ENCODE results near the gene ITPR2.

Gene ITPR2

GRCh38 chr12:26551385-26551784, 281.6 kb downstream of the ITPR2 start:
- H3K27me3 ChIP-seq (ENCODE audit: insufficient read depth, low read length, poor library complexity, severe bottlenecking), result no peaks in the 10 kb centered on the region
- H3K9ac ChIP-seq (ENCODE audit: low read depth, low read length, poor library complexity, severe bottlenecking), result no peak overlapping the region
- no peaks in the 10 kb centered on the region for H3K79me2 ChIP-seq (ENCODE audit: insufficient read depth, low read length)
- H2AFZ ChIP-seq (ENCODE audit: low read length), result no peak overlapping the region
- no peaks in the 10 kb centered on the region for H3K9me3 ChIP-seq (ENCODE audit: insufficient read depth, low read depth, low read length)
- H3F3A ChIP-seq (ENCODE audit: low read depth), result no peaks in the 10 kb centered on the region
- H3K9me2 ChIP-seq (replicated peaks; ENCODE audit: low read depth, low read length), result no peaks in the 10 kb centered on the region
- H3K4me3 ChIP-seq (ENCODE audit: low read length, poor library complexity, severe bottlenecking), result no peak overlapping the region
- H3K4me2 ChIP-seq (ENCODE audit: low read depth, low read length, poor library complexity, severe bottlenecking), result no peak overlapping the region
- peaks cover 12% of the 10 kb centered on the region; the same call in 1 of the 2 replicates for H3K36me3 ChIP-seq (ENCODE audit: insufficient read depth, low read length)
- no peaks in the 10 kb centered on the region for H4K20me1 ChIP-seq (ENCODE audit: insufficient read depth, low read length, poor library complexity, severe bottlenecking)
- H3K4me1 ChIP-seq (ENCODE audit: insufficient read depth, low read length, poor library complexity, severe bottlenecking), result no peaks in the 10 kb centered on the region
- TF ChIP-seq EZH2phosphoT487 (IDR thresholded peaks at IDR 0.05; ENCODE audit: borderline replicate concordance), result no peak
- no peak for TF ChIP-seq CTCF (conservative IDR thresholded peaks at IDR 0.05; ENCODE audit: low read length)

- Histone ChIP-seq H4K20me1 (ENCODE audit: insufficient read depth, low read length, poor library complexity, severe bottlenecking) (no peaks in the 10 kb centered on the region), H3K79me2 (ENCODE audit: insufficient read depth, low read length) (no peaks in the 10 kb centered on the region), H3K4me2 (ENCODE audit: low read depth, low read length, poor library complexity, severe bottlenecking) (no peak overlapping the region), H3K4me3 (ENCODE audit: low read length, poor library complexity, severe bottlenecking) (no peak overlapping the region), H3K4me1 (ENCODE audit: insufficient read depth, low read length, poor library complexity, severe bottlenecking) (no peaks in the 10 kb centered on the region), H2AFZ (ENCODE audit: low read length) (no peak overlapping the region), H3K9me2 (replicated peaks; ENCODE audit: low read depth, low read length) (no peaks in the 10 kb centered on the region), H3F3A (ENCODE audit: low read depth) (no peaks in the 10 kb centered on the region), H3K9me3 (ENCODE audit: insufficient read depth, low read depth, low read length) (no peaks in the 10 kb centered on the region), H3K9ac (ENCODE audit: low read depth, low read length, poor library complexity, severe bottlenecking) (no peak overlapping the region), H3K27me3 (ENCODE audit: insufficient read depth, low read length, poor library complexity, severe bottlenecking) (no peaks in the 10 kb centered on the region), H3K36me3 (ENCODE audit: insufficient read depth, low read length) (no peaks in the 10 kb centered on the region; the same call in 1 of the 2 replicates)
- TF ChIP-seq EZH2phosphoT487 (IDR thresholded peaks at IDR 0.05; ENCODE audit: borderline replicate concordance), result no peak
- no peak for TF ChIP-seq CTCF (conservative IDR thresholded peaks at IDR 0.05; ENCODE audit: low read length)
These were observed 284.8 kb downstream of the ITPR2 start for GRCh38 chr12:26548227-26548626.

DNA sequence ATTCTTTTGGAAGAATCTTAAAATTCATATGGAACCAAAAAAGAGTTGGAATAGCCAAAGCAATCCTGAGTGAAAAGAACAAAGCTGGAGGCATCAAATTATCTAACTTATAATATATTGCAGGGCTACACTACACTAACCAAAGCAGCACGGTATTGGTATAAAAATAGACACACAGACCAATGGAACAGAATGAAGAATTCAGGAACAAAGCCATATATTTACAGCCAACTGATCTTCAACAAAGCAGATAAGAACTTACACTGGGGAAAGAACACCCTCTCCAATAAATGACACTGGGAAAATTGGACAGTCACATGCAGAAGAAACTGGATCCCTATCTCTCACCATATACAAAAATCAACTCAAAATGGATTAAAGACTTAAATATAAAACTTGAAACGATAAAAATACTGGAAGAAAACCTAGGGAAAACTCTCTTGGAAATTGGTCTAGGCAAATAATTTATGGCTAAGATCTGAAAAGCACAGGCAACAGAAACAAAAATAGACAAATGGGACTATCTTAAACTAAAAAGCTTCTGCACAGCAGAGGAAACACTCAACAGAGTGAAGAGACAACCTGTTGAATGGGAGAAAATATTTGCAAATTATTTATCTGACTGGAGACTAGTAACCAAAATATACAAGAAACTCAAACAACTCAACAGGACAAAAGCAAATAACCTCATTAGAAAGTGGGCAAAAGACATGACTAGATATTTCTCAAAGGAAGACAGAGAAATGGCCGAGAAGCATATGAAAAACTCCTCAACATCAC, 286.3 kb downstream of the ITPR2 start:
- Histone ChIP-seq H3F3A (ENCODE audit: low read depth) (no peaks in the 10 kb centered on the region), H3K9me3 (ENCODE audit: insufficient read depth, low read depth, low read length) (no peaks in the 10 kb centered on the region), H3K9me2 (replicated peaks; ENCODE audit: low read depth, low read length) (no peaks in the 10 kb centered on the region), H2AFZ (ENCODE audit: low read length) (no peak overlapping the region), H3K4me1 (ENCODE audit: insufficient read depth, low read length, poor library complexity, severe bottlenecking) (no peaks in the 10 kb centered on the region), H3K4me3 (ENCODE audit: low read length, poor library complexity, severe bottlenecking) (no peak overlapping the region), H3K9ac (ENCODE audit: low read depth, low read length, poor library complexity, severe bottlenecking) (no peak overlapping the region), H3K36me3 (ENCODE audit: insufficient read depth, low read length) (no peaks in the 10 kb centered on the region; the same call in 1 of the 2 replicates), H3K27me3 (ENCODE audit: insufficient read depth, low read length, poor library complexity, severe bottlenecking) (no peaks in the 10 kb centered on the region), H3K79me2 (ENCODE audit: insufficient read depth, low read length) (no peaks in the 10 kb centered on the region), H4K20me1 (ENCODE audit: insufficient read depth, low read length, poor library complexity, severe bottlenecking) (no peaks in the 10 kb centered on the region), H3K4me2 (ENCODE audit: low read depth, low read length, poor library complexity, severe bottlenecking) (no peak overlapping the region)
- TF ChIP-seq EZH2phosphoT487 (IDR thresholded peaks at IDR 0.05; ENCODE audit: borderline replicate concordance) (no peak), CTCF (conservative IDR thresholded peaks at IDR 0.05; ENCODE audit: low read length) (no peak)

All from Loucy (cell line).